GM23338 (cell line): ENCODE measurements around the gene RSPO1. TPM values are rescaled to one million over a fixed set of nuclear protein-coding genes. Genes with fewer than 3 reads are reported as not detected.

Experiments used
- ATAC-seq: fragments of 200-7000 bp; cut with Tn5 transposase; 3 replicates; pipeline ENCODE4 v1.9.1; 2020
- DNase-seq: peaks from one replicate; pipeline ENCODE4 v3.0.0-alpha.2; 2015; ENCODE audit warnings: low spot score
- H2AFZ ChIP-seq: fragments of 200-600 bp; sonication (generic); 2 replicates; pipeline ENCODE4 v1.8.0; 2016; ENCODE audit warnings: antibody characterized with exemption, mild to moderate bottlenecking, moderate library complexity
- H3F3A ChIP-seq: fragments of 200-600 bp; sonication (generic); replicated peaks from 2 replicates; pipeline ENCODE4 v1.8.0; 2017; ENCODE audit warnings: antibody characterized with exemption, mixed run types, low read depth
- H3K27ac ChIP-seq: fragments of 200-600 bp; sonication (generic); 2 replicates; pipeline ENCODE4 v1.6.1; 2016; ENCODE audit warnings: low read depth
- H3K27me3 ChIP-seq: fragments of 200-600 bp; sonication (generic); 2 replicates; pipeline ENCODE4 v1.8.0; 2016; ENCODE audit warnings: mild to moderate bottlenecking, mixed run types, moderate library complexity; ENCODE audit not compliant: insufficient read depth
- H3K36me3 ChIP-seq: fragments of 200-600 bp; sonication (generic); 2 replicates; pipeline ENCODE4 v1.8.0; 2016; ENCODE audit warnings: mild to moderate bottlenecking; ENCODE audit not compliant: insufficient read depth
- H3K4me1 ChIP-seq: fragments of 200-600 bp; sonication (generic); 2 replicates; pipeline ENCODE4 v1.8.0; 2016; ENCODE audit warnings: mild to moderate bottlenecking, moderate library complexity; ENCODE audit not compliant: insufficient read depth
- H3K4me2 ChIP-seq: fragments of 200-600 bp; sonication (generic); 2 replicates; pipeline ENCODE4 v1.7.1; 2017; ENCODE audit warnings: mixed run types
- H3K4me3 ChIP-seq: fragments of 200-600 bp; sonication (generic); 2 replicates; pipeline ENCODE4 v1.6.1; 2016; ENCODE audit warnings: mixed run types
- H3K79me2 ChIP-seq: fragments of 200-600 bp; sonication (generic); replicated peaks from 2 replicates; pipeline ENCODE4 v1.8.0; 2017; ENCODE audit warnings: mild to moderate bottlenecking; ENCODE audit not compliant: insufficient read depth
- H3K9me2 ChIP-seq: fragments of 200-600 bp; sonication (generic); 2 replicates; pipeline ENCODE4 v1.8.0; 2017; ENCODE audit not compliant: insufficient read depth
- H4K20me1 ChIP-seq: fragments of 200-600 bp; sonication (generic); replicated peaks from 2 replicates; pipeline ENCODE4 v1.8.0; 2017; ENCODE audit warnings: mild to moderate bottlenecking; ENCODE audit not compliant: insufficient read depth
- H3K27ac Mint-ChIP-seq: 2 replicates; pipeline ENCODE4 v1.8.0; 2020; ENCODE audit warnings: inconsistent platforms, mild to moderate bottlenecking, moderate library complexity, mixed read lengths
- H3K27me3 Mint-ChIP-seq: 3 replicates; pipeline ENCODE4 v1.8.0; 2022; ENCODE audit warnings: low read depth, mild to moderate bottlenecking, moderate library complexity, mixed read lengths, inconsistent platforms; ENCODE audit not compliant: insufficient read depth, poor library complexity
- H3K36me3 Mint-ChIP-seq: 3 replicates; pipeline ENCODE4 v1.8.0; 2021; ENCODE audit warnings: low read depth, mild to moderate bottlenecking, inconsistent platforms, moderate library complexity, mixed read lengths
- H3K4me1 Mint-ChIP-seq: 3 replicates; pipeline ENCODE4 v1.8.0; 2020; ENCODE audit warnings: mild to moderate bottlenecking, inconsistent platforms, mixed read lengths
- H3K4me3 Mint-ChIP-seq: 3 replicates; pipeline ENCODE4 v1.8.0; 2021; ENCODE audit warnings: moderate library complexity, mild to moderate bottlenecking, inconsistent platforms, mixed read lengths
- H3K9me3 Mint-ChIP-seq: 3 replicates; pipeline ENCODE4 v1.8.0; 2020; ENCODE audit warnings: moderate library complexity, mild to moderate bottlenecking, inconsistent platforms, mixed read lengths
- CREB1 ChIP-seq: fragments of 250-450 bp; sonication (Bioruptor Pico); IDR thresholded peaks from 2 replicates; pipeline ENCODE4 v1.5.0; 2020; ENCODE audit warnings: low read depth, mild to moderate bottlenecking, moderate library complexity
- EZH2phosphoT487 ChIP-seq: fragments of 200-600 bp; sonication (generic); IDR thresholded peaks from one replicate; pipeline ENCODE4 v1.8.1; 2018; ENCODE audit warnings: antibody characterized with exemption; ENCODE audit not compliant: unreplicated experiment
- JUNB ChIP-seq: IDR thresholded peaks from one replicate; pipeline ENCODE4 v1.6.1; 2016; ENCODE audit warnings: antibody characterized with exemption; ENCODE audit not compliant: unreplicated experiment
- NANOG ChIP-seq: IDR thresholded peaks from 2 replicates; pipeline ENCODE4 v1.6.1; 2016; ENCODE audit warnings: antibody characterized with exemption, borderline replicate concordance
- POLR2AphosphoS5 ChIP-seq: IDR thresholded peaks from 2 replicates; pipeline ENCODE4 v1.6.1; 2016; ENCODE audit warnings: antibody characterized with exemption, low read depth
- STAT1 ChIP-seq: IDR thresholded peaks from one replicate; pipeline ENCODE4 v1.6.1; 2016; ENCODE audit warnings: antibody characterized with exemption; ENCODE audit not compliant: unreplicated experiment
- ZNF114 ChIP-seq: fragments of 250-450 bp; sonication (Bioruptor Pico); IDR thresholded peaks from 2 replicates; pipeline ENCODE4 v1.5.0; 2020; ENCODE audit warnings: mild to moderate bottlenecking, moderate library complexity
- ZNF331 ChIP-seq: fragments of 250-450 bp; sonication (Bioruptor Pico); IDR thresholded peaks from 2 replicates; pipeline ENCODE4 v1.5.0; 2020; ENCODE audit warnings: low read depth, mild to moderate bottlenecking, moderate library complexity
- polyA plus RNA-seq: library from polyadenylated mRNA; unstranded; fragments of >200 nt; fragmentation: Nextera tagmentation; extraction: Ambion mirVana; gene quantifications from 2 replicates; pipeline ENCODE4 v1.2.1, GENCODE V29; 2016
- total RNA-seq: library from RNA; depleted of rRNA; stranded (reverse); fragments of >200 nt; shearing (Covaris generic); gene quantifications from 2 replicates; pipeline ENCODE4 v1.2.3, GENCODE V29; 2014
- TF ChIP-seq, protein P1 (sequence below): fragments of 250-450 bp; sonication (Bioruptor Pico); IDR thresholded peaks from 2 replicates; pipeline ENCODE4 v1.5.0; 2020; ENCODE audit warnings: mild to moderate bottlenecking, moderate library complexity

RSPO1 gene
- total and polyA plus RNA-seq, 2 experiments from 2014 or later, result 0.11 TPM; not detected in 1

DNA sequence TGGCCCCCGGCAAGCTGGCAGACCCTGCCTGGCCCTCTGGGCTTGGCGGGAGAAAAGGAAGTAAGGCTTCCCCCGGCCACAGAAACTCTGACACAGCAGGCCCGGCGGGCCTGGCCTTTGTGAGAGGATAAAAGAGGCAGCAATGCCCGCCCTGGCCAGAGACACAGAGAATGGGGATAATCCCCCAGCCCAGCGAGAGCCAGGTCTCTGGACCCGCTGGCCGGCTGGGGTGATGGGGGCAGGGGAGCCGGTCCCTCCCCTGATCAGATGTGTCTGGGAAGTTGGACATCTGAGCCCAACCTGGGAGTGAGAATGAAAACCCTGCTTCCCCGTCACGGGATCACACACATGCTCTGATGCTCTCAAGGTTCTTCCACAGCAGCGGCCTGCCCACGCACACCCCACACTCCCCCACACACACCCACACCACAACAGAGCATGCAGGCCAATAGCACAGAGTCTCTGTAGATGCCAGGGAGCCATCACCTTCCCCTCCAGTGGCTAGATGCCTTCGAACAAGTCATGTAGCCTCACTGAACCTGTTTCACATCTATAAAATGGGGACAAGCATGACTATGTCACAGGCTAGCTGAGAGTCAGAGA, 4.2 kb downstream of the RSPO1 start (continued):
- no peak for TF ChIP-seq ZNF114 (CRISPR knock-in tag)

DNA sequence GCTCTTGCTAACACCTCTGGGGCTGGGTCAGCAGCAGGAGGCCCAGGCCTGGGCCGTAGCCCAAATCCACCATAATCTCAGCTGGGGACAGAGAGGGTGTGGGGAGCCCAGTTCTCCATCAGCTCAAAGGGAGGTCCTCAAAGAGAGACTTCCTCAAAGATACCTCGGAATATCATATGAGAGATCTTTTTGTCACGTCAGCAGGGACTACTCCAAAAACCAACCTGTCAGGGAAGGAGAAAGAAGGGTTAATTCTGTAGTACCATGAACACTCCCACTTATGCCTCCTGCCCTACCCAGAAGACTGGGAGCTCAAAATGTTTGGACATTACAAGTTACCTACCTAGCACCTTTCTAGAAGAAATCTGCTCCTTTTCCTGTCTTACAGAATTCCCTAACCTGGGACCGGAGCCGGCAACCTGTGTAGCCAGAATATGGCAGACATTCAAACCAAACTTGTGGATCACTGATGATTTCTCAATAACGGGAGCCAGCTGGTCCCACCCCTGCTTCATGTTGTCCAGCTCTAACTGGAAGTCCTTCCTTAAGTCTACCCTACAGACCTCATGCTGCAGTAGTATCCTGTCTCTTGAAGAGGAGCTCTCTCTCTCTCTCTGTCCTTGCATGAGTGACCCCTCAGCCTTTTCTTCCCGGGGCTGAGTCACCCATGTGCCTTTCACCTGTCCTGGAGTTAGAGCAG, 4.8 kb downstream of the RSPO1 start:
- no peaks in the 10 kb centered on the region for H3K79me2 ChIP-seq
- Mint-ChIP-seq H3K27me3 (peaks cover 69% of the 10 kb centered on the region), H3K27ac (no peak overlapping the region), H3K9me3 (no peaks in the 10 kb centered on the region), H3K36me3 (no peaks in the 10 kb centered on the region), H3K4me1 (peaks cover 10% of the 10 kb centered on the region; the same call in 2 of the 3 replicates), H3K4me3 (no peak overlapping the region)
- H4K20me1 ChIP-seq, result no peaks in the 10 kb centered on the region; the same call in 1 of the 2 replicates
- peaks cover 88% of the 10 kb centered on the region for H3K27me3 ChIP-seq
- H3K4me2 ChIP-seq, result no peak overlapping the region
- no peak for TF ChIP-seq STAT1
- no peak for TF ChIP-seq POLR2AphosphoS5
- TF ChIP-seq CREB1 (CRISPR knock-in tag), result no peak
- TF ChIP-seq NANOG, result no peak
- TF ChIP-seq ZNF331 (CRISPR knock-in tag), result no peak
- TF ChIP-seq EZH2phosphoT487, result no peak
- TF ChIP-seq JUNB, result no peak
- TF ChIP-seq, protein P1, sequence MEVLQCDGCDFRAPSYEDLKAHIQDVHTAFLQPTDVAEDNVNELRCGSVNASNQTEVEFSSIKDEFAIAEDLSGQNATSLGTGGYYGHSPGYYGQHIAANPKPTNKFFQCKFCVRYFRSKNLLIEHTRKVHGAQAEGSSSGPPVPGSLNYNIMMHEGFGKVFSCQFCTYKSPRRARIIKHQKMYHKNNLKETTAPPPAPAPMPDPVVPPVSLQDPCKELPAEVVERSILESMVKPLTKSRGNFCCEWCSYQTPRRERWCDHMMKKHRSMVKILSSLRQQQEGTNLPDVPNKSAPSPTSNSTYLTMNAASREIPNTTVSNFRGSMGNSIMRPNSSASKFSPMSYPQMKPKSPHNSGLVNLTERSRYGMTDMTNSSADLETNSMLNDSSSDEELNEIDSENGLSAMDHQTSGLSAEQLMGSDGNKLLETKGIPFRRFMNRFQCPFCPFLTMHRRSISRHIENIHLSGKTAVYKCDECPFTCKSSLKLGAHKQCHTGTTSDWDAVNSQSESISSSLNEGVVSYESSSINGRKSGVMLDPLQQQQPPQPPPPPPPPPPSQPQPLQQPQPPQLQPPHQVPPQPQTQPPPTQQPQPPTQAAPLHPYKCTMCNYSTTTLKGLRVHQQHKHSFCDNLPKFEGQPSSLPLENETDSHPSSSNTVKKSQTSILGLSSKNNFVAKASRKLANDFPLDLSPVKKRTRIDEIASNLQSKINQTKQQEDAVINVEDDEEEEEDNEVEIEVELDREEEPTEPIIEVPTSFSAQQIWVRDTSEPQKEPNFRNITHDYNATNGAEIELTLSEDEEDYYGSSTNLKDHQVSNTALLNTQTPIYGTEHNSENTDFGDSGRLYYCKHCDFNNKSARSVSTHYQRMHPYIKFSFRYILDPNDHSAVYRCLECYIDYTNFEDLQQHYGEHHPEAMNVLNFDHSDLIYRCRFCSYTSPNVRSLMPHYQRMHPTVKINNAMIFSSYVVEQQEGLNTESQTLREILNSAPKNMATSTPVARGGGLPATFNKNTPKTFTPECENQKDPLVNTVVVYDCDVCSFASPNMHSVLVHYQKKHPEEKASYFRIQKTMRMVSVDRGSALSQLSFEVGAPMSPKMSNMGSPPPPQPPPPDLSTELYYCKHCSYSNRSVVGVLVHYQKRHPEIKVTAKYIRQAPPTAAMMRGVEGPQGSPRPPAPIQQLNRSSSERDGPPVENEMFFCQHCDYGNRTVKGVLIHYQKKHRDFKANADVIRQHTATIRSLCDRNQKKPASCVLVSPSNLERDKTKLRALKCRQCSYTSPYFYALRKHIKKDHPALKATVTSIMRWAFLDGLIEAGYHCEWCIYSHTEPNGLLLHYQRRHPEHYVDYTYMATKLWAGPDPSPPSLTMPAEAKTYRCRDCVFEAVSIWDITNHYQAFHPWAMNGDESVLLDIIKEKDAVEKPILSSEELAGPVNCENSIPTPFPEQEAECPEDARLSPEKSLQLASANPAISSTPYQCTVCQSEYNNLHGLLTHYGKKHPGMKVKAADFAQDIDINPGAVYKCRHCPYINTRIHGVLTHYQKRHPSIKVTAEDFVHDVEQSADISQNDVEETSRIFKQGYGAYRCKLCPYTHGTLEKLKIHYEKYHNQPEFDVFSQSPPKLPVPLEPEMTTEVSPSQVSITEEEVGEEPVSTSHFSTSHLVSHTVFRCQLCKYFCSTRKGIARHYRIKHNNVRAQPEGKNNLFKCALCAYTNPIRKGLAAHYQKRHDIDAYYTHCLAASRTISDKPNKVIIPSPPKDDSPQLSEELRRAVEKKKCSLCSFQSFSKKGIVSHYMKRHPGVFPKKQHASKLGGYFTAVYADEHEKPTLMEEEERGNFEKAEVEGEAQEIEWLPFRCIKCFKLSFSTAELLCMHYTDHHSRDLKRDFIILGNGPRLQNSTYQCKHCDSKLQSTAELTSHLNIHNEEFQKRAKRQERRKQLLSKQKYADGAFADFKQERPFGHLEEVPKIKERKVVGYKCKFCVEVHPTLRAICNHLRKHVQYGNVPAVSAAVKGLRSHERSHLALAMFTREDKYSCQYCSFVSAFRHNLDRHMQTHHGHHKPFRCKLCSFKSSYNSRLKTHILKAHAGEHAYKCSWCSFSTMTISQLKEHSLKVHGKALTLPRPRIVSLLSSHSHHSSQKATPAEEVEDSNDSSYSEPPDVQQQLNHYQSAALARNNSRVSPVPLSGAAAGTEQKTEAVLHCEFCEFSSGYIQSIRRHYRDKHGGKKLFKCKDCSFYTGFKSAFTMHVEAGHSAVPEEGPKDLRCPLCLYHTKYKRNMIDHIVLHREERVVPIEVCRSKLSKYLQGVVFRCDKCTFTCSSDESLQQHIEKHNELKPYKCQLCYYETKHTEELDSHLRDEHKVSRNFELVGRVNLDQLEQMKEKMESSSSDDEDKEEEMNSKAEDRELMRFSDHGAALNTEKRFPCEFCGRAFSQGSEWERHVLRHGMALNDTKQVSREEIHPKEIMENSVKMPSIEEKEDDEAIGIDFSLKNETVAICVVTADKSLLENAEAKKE, result no peak
- no peaks in the 10 kb centered on the region for H3K9me2 ChIP-seq
- no peaks in the 10 kb centered on the region for H3F3A ChIP-seq
- peaks cover 11% of the 10 kb centered on the region; the same call in 1 of the 2 replicates for H3K4me1 ChIP-seq
- H2AFZ ChIP-seq, result no peak overlapping the region
- H3K27ac ChIP-seq, result no peak overlapping the region
- ATAC-seq (no peak), DNase-seq (no peak)
- H3K4me3 ChIP-seq, result no peak overlapping the region
- no peaks in the 10 kb centered on the region for H3K36me3 ChIP-seq
